HepG2 (cell line): ENCODE measurements around the gene RRAD. TPM values are rescaled to one million over a fixed set of nuclear protein-coding genes. Genes with fewer than 3 reads are reported as not detected.

Source experiments
- DRAP1 ChIP-seq: IDR thresholded peaks from 2 replicates; pipeline ENCODE4 v1.6.1; 2016; ENCODE audit warnings: missing genetic modification reagents, missing compliant biosample characterization
- GFI1 ChIP-seq: sonication (generic); formaldehyde crosslinking; IDR thresholded peaks from 2 replicates; pipeline ENCODE4 v1.5.0; 2020; ENCODE audit warnings: missing genetic modification reagents, mild to moderate bottlenecking, borderline replicate concordance
- HNF1B ChIP-seq: sonication (generic); formaldehyde crosslinking; IDR thresholded peaks from 2 replicates; pipeline ENCODE4 v1.5.1; 2020; ENCODE audit warnings: mild to moderate bottlenecking, moderate library complexity, missing genetic modification reagents
- MIXL1 ChIP-seq: IDR thresholded peaks from 2 replicates; pipeline ENCODE4 v1.6.1; 2016
- RARA ChIP-seq: IDR thresholded peaks from 2 replicates; pipeline ENCODE4 v1.6.1; 2016; ENCODE audit warnings: missing genetic modification reagents, missing compliant biosample characterization
- SALL1 ChIP-seq: sonication (generic); formaldehyde crosslinking; IDR thresholded peaks from 2 replicates; pipeline ENCODE4 v1.8.0; 2022; ENCODE audit warnings: mild to moderate bottlenecking, missing genetic modification reagents
- SAP130 ChIP-seq: IDR thresholded peaks from 2 replicates; pipeline ENCODE4 v1.6.1; 2016; ENCODE audit warnings: low read depth
- SPEN ChIP-seq: sonication (generic); formaldehyde crosslinking; IDR thresholded peaks from 2 replicates; pipeline ENCODE4 v1.5.1; 2020; ENCODE audit warnings: low read depth, mild to moderate bottlenecking, missing genetic modification reagents
- TBX2 ChIP-seq: sonication (generic); formaldehyde crosslinking; IDR thresholded peaks from 2 replicates; pipeline ENCODE4 v1.5.0; 2020; ENCODE audit warnings: missing genetic modification reagents, mild to moderate bottlenecking, borderline replicate concordance
- ZFX ChIP-seq: sonication (generic); formaldehyde crosslinking; IDR thresholded peaks from 2 replicates; pipeline ENCODE4 v1.4.0; 2020; ENCODE audit warnings: mild to moderate bottlenecking, low read depth, missing genetic modification reagents, moderate library complexity
- ZFY ChIP-seq: sonication (generic); formaldehyde crosslinking; IDR thresholded peaks from 2 replicates; pipeline ENCODE4 v1.4.0; 2020; ENCODE audit warnings: missing genetic modification reagents
- ZNF274 ChIP-seq: sonication (generic); formaldehyde crosslinking; IDR thresholded peaks from 2 replicates; pipeline ENCODE4 v1.5.1; 2020; ENCODE audit warnings: mild to moderate bottlenecking, missing genetic modification reagents
- ZNF362 ChIP-seq: sonication (generic); formaldehyde crosslinking; IDR thresholded peaks from 2 replicates; pipeline ENCODE4 v1.4.0; 2020; ENCODE audit warnings: missing genetic modification reagents, mild to moderate bottlenecking, borderline replicate concordance
- ZNF414 ChIP-seq: sonication (generic); formaldehyde crosslinking; IDR thresholded peaks from 2 replicates; pipeline ENCODE4 v1.5.0; 2020; ENCODE audit warnings: missing genetic modification reagents
- ZNF44 ChIP-seq: sonication (generic); formaldehyde crosslinking; IDR thresholded peaks from 2 replicates; pipeline ENCODE4 v1.5.1; 2020; ENCODE audit warnings: mild to moderate bottlenecking, missing genetic modification reagents
- ZNF510 ChIP-seq: sonication (generic); formaldehyde crosslinking; IDR thresholded peaks from 2 replicates; pipeline ENCODE4 v1.4.0; 2020; ENCODE audit warnings: low read depth, mild to moderate bottlenecking, missing genetic modification reagents
- ZNF629 ChIP-seq: sonication (generic); formaldehyde crosslinking; conservative IDR thresholded peaks from 2 replicates; pipeline ENCODE4 v1.5.0; 2020; ENCODE audit warnings: missing genetic modification reagents
- polyA plus RNA-seq, 8 experiments: library from polyadenylated mRNA; depleted of rRNA in 3 of 8; stranded (reverse) in 7 of 8; unstranded in 1 of 8; fragments of >200 nt; fragmentation: Illumina TruSeq in 4 of 8; extraction: Trizol in 4 of 8; gene quantifications; 2 replicates each; pipeline versions ENCODE4 v1.2.1 to v1.2.3, GENCODE V29; 2011 to 2016; ENCODE audit warnings: low read depth in 4 of 8, missing spikeins in 1 of 8, mixed read lengths in 1 of 8; ENCODE audit not compliant: insufficient read depth in 1 of 8
- total RNA-seq, 5 experiments: library from RNA; depleted of rRNA; stranded (reverse); fragments of >200 nt; fragmentation: Illumina TruSeq; extraction: Trizol; gene quantifications; 2 replicates each; pipeline ENCODE4 v1.2.3, GENCODE V29; 2016; ENCODE audit warnings: low read depth in 1 of 5
- TF ChIP-seq, protein P1 (sequence below): IDR thresholded peaks from 2 replicates; pipeline ENCODE4 v1.6.1; 2016; ENCODE audit warnings: low read depth, control low read depth
- TF ChIP-seq, protein P2 (sequence below): sonication (generic); formaldehyde crosslinking; IDR thresholded peaks from 2 replicates; pipeline ENCODE4 v1.4.0; 2020; ENCODE audit warnings: missing genetic modification reagents; ENCODE audit errors: not compliant biosample characterization
- TF ChIP-seq, protein P3 (sequence below): sonication (generic); formaldehyde crosslinking; IDR thresholded peaks from 2 replicates; pipeline ENCODE4 v1.5.1; 2020; ENCODE audit warnings: missing genetic modification reagents, mild to moderate bottlenecking, borderline replicate concordance

The RRAD gene
- total and polyA plus RNA-seq, 2 of the 13 experiments (the other 11 are each of a cell fraction or from before 2014, with no cell fraction given): 0.80 to 1.1 TPM

DNA sequence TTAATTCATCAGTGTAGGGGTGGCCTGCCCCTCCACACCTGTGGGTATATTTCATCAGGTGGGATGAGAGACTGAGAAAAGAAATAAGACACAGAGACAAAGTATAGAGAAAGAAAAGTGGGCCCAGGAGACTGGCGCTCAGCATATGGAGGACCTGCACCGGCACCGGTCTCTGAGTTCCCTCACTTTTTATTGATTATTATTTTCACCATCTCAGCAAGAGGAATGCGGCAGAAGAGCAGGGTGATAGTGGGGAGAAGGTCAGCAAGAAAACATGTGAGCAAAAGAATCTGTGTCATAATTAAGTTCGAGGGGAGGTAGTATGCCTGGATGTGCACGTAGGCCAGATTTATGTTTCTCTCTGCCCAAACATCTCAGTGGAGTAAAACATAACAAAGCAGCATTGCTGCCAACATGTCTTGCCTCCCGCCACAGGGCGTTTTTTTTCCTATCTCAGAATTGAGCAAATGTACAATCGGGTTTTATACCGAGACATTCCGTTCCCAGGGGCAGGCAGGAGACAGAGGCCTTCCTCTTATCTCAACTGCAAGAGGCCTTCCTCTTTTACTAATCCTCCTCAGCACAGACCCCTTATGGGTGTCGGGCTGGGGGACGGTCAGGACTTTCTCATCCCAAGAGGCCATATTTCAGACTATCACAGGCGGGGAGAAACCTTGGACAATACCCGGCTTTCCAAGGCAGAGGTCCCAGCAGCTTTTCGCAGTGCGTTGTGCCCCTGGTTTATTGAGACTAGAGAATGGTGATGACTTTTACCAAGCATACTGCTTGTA lies 30.2 kb upstream of the RRAD start (continued):
- TF ChIP-seq, protein P1, sequence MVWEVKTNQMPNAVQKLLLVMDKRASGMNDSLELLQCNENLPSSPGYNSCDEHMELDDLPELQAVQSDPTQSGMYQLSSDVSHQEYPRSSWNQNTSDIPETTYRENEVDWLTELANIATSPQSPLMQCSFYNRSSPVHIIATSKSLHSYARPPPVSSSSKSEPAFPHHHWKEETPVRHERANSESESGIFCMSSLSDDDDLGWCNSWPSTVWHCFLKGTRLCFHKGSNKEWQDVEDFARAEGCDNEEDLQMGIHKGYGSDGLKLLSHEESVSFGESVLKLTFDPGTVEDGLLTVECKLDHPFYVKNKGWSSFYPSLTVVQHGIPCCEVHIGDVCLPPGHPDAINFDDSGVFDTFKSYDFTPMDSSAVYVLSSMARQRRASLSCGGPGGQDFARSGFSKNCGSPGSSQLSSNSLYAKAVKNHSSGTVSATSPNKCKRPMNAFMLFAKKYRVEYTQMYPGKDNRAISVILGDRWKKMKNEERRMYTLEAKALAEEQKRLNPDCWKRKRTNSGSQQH (CRISPR knock-in tag): 0 out of 2 replicates have a peak, but pooled peaks have one; percentile 53
- peak; percentile 88; the same call in 1 of the 2 replicates for TF ChIP-seq HNF1B
- TF ChIP-seq ZFX (CRISPR knock-in tag): peak; percentile 69
- 0 out of 2 replicates have a peak, but pooled peaks have one; percentile 23 for TF ChIP-seq ZNF629 (CRISPR knock-in tag)
- TF ChIP-seq SAP130 (CRISPR knock-in tag): peak; percentile 43
- peak; percentile 38; the same call in 1 of the 2 replicates for TF ChIP-seq RARA (CRISPR knock-in tag)
- 0 out of 2 replicates have a peak, but pooled peaks have one; percentile 64 for TF ChIP-seq ZNF510 (CRISPR knock-in tag)
- TF ChIP-seq, protein P2, sequence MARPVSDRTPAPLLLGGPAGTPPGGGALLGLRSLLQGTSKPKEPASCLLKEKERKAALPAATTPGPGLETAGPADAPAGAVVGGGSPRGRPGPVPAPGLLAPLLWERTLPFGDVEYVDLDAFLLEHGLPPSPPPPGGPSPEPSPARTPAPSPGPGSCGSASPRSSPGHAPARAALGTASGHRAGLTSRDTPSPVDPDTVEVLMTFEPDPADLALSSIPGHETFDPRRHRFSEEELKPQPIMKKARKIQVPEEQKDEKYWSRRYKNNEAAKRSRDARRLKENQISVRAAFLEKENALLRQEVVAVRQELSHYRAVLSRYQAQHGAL: peak; percentile 34
- TF ChIP-seq ZNF44 (CRISPR knock-in tag): peak; percentile 82; the same call in 1 of the 2 replicates
- peak; percentile 40; the same call in 1 of the 2 replicates for TF ChIP-seq SPEN (CRISPR knock-in tag)
- peak; percentile 39; the same call in 1 of the 2 replicates for TF ChIP-seq TBX2
- TF ChIP-seq, protein P3, sequence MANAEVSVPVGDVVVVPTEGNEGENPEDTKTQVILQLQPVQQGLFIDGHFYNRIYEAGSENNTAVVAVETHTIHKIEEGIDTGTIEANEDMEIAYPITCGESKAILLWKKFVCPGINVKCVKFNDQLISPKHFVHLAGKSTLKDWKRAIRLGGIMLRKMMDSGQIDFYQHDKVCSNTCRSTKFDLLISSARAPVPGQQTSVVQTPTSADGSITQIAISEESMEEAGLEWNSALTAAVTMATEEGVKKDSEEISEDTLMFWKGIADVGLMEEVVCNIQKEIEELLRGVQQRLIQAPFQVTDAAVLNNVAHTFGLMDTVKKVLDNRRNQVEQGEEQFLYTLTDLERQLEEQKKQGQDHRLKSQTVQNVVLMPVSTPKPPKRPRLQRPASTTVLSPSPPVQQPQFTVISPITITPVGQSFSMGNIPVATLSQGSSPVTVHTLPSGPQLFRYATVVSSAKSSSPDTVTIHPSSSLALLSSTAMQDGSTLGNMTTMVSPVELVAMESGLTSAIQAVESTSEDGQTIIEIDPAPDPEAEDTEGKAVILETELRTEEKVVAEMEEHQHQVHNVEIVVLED (CRISPR knock-in tag): peak; percentile 10; the same call in 1 of the 2 replicates
- peak; percentile 49 for TF ChIP-seq MIXL1 (CRISPR knock-in tag)
- peak; percentile 51; the same call in 1 of the 2 replicates for TF ChIP-seq ZNF362
- TF ChIP-seq ZFY (CRISPR knock-in tag): peak; percentile 31; the same call in 1 of the 2 replicates
- TF ChIP-seq ZNF274 (CRISPR knock-in tag): peak; percentile 57; the same call in 1 of the 2 replicates
- TF ChIP-seq SALL1 (CRISPR knock-in tag): peak; percentile 30; the same call in 1 of the 2 replicates
- TF ChIP-seq ZNF414 (CRISPR knock-in tag): 0 out of 2 replicates have a peak, but pooled peaks have one; percentile 11
- 0 out of 2 replicates have a peak, but pooled peaks have one; percentile 30 for TF ChIP-seq DRAP1 (CRISPR knock-in tag)
- 0 out of 2 replicates have a peak, but pooled peaks have one; percentile 8 for TF ChIP-seq GFI1 (CRISPR knock-in tag)
